ENCODE data around the gene PPM1B.
"Not testable (repeated sequence)": the region's sequence is repeated elsewhere in the genome, so short reads cannot be mapped to it uniquely, and the experiment has no call there.

PPM1B gene

GRCh38 chr2:44233450-44234128 is 64.9 kb downstream of the PPM1B start:
- Histone ChIP-seq H3K27me3 (ENCODE audit: insufficient read depth, low read length) (no peaks in the 10 kb centered on the region), H3K4me1 (ENCODE audit: insufficient read depth, low read length) (peaks cover 34% of the 10 kb centered on the region), H3K27ac (ENCODE audit: low read length) (peak overlapping the region; percentile 30), H3K9ac (ENCODE audit: low read depth, low read length) (no peak overlapping the region), H3K4me3 (ENCODE audit: low read length) (no peak overlapping the region; the same call in 1 of the 2 replicates), H3K9me3 (ENCODE audit: insufficient read depth, low read depth, low read length) (no peaks in the 10 kb centered on the region), H3K36me3 (ENCODE audit: insufficient read depth, low read depth, low read length) (peaks cover 11% of the 10 kb centered on the region; the same call in 1 of the 2 replicates)

GRCh38 chr2:44237221-44237620 is 68.5 kb downstream of the PPM1B start:
- Histone ChIP-seq H3K27ac (ENCODE audit: low read length) (no peak overlapping the region), H3K9ac (ENCODE audit: low read depth, low read length) (no peak overlapping the region), H3K36me3 (ENCODE audit: insufficient read depth, low read depth, low read length) (peaks cover 4% of the 10 kb centered on the region; the same call in 1 of the 2 replicates), H3K4me3 (ENCODE audit: low read length) (no peak overlapping the region), H3K27me3 (ENCODE audit: insufficient read depth, low read length) (no peaks in the 10 kb centered on the region), H3K4me1 (ENCODE audit: insufficient read depth, low read length) (peaks cover 32% of the 10 kb centered on the region), H3K9me3 (ENCODE audit: insufficient read depth, low read depth, low read length) (no peaks in the 10 kb centered on the region)

DNA sequence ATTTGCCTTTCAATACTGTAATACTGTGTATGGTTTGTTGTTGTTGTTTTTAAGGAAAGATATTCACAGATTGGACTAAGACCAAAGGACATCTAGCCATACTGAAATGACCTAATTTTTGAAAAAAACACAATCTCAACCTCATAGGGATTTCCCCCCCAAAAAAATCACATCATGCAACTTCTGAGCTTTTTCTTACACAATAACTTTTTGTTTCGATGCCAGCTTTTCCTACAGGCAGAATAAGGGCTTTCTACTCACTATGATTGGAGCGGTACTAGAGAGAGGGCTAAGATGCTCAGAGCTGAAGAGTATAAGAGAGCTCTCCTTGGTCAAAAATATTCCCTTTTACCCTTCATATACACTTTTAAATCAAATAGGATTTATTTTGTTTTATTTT is 74.2 kb downstream of the PPM1B start:
- peaks cover 23% of the 10 kb centered on the region for H3K4me1 ChIP-seq (ENCODE audit: insufficient read depth, low read length)
- H3K27me3 ChIP-seq (ENCODE audit: insufficient read depth, low read length): no peaks in the 10 kb centered on the region
- H3K27ac ChIP-seq (ENCODE audit: low read length): no peak overlapping the region
- no peaks in the 10 kb centered on the region for H3K36me3 ChIP-seq (ENCODE audit: insufficient read depth, low read depth, low read length)
- H3K4me3 ChIP-seq (ENCODE audit: low read length): no peak overlapping the region
- no peak overlapping the region for H3K9ac ChIP-seq (ENCODE audit: low read depth, low read length)
- no peaks in the 10 kb centered on the region for H3K9me3 ChIP-seq (ENCODE audit: insufficient read depth, low read depth, low read length)

DNA sequence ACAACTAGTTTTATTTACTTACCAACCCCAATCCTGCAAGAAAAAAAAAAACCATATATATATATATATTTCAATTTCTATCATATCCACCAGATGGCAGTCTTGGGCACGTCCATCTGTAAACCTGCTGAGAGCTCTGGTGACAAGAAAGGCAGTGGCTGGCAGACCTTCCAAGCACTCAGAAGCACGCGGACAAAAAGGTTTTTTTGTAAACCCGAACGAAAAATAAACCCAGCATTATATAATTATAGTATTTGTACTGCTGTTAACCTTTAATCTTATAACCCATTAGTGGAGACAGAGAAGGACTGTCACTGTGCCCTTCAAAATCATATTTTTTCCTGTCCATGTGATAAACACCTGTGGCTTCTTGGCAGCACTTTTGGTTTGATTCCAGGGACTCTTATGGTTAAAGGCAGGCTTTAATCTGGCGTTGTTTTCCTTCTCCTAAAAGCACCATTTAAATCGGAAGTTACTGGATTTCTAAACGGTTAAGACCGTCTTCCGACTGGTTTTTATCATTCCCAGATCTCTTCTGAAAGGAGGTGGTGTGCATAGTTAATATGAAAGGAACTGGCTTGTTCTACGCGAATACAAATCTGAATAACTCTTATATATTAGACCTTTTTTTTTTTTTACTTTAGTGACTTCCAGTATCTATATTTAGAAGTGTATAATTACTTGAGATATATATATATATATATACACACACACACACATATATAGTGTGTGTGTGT is 75.6 kb downstream of the PPM1B start:
- Histone ChIP-seq H3K9me3 (ENCODE audit: insufficient read depth, low read depth, low read length) (no peaks in the 10 kb centered on the region), H3K27ac (ENCODE audit: low read length) (no peak overlapping the region), H3K4me3 (ENCODE audit: low read length) (no peak overlapping the region), H3K9ac (ENCODE audit: low read depth, low read length) (no peak overlapping the region), H3K36me3 (ENCODE audit: insufficient read depth, low read depth, low read length) (no peaks in the 10 kb centered on the region), H3K27me3 (ENCODE audit: insufficient read depth, low read length) (no peaks in the 10 kb centered on the region), H3K4me1 (ENCODE audit: insufficient read depth, low read length) (peaks cover 23% of the 10 kb centered on the region)

- Histone ChIP-seq H3K27ac (ENCODE audit: low read length) (no peak overlapping the region), H3K36me3 (ENCODE audit: insufficient read depth, low read depth, low read length) (no peaks in the 10 kb centered on the region), H3K27me3 (ENCODE audit: insufficient read depth, low read length) (no peaks in the 10 kb centered on the region), H3K9ac (ENCODE audit: low read depth, low read length) (no peak overlapping the region), H3K9me3 (ENCODE audit: insufficient read depth, low read depth, low read length) (no peaks in the 10 kb centered on the region), H3K4me1 (ENCODE audit: insufficient read depth, low read length) (peaks cover 23% of the 10 kb centered on the region), H3K4me3 (ENCODE audit: low read length) (no peak overlapping the region)
These were observed 76.6 kb downstream of the PPM1B start for GRCh38 chr2:44245083-44245861.

DNA sequence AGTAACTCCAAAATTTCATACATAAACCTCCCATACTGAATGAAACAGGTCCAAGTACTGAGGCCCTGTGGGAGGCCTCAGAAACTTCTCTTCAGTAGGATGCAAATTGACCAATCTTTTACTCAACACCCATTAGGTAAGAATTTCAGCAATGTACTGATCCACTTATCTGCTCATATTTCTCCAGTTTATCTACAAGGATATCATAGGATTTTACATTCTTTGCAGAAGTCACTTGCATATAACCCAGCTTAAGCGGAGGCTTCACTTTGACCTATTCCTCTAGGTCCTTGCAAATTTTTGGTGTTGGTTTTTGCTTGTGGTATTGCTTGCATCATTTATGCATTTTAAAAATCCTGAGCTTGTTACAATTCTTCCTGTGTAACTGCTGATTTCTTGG is 77.8 kb downstream of the PPM1B start:
- Histone ChIP-seq H3K27me3 (ENCODE audit: insufficient read depth, low read length) (no peaks in the 10 kb centered on the region), H3K36me3 (ENCODE audit: insufficient read depth, low read depth, low read length) (no peaks in the 10 kb centered on the region), H3K4me3 (ENCODE audit: low read length) (no peak overlapping the region), H3K9me3 (ENCODE audit: insufficient read depth, low read depth, low read length) (no peaks in the 10 kb centered on the region), H3K4me1 (ENCODE audit: insufficient read depth, low read length) (peaks cover 23% of the 10 kb centered on the region), H3K9ac (ENCODE audit: low read depth, low read length) (no peak overlapping the region), H3K27ac (ENCODE audit: low read length) (no peak overlapping the region)

DNA sequence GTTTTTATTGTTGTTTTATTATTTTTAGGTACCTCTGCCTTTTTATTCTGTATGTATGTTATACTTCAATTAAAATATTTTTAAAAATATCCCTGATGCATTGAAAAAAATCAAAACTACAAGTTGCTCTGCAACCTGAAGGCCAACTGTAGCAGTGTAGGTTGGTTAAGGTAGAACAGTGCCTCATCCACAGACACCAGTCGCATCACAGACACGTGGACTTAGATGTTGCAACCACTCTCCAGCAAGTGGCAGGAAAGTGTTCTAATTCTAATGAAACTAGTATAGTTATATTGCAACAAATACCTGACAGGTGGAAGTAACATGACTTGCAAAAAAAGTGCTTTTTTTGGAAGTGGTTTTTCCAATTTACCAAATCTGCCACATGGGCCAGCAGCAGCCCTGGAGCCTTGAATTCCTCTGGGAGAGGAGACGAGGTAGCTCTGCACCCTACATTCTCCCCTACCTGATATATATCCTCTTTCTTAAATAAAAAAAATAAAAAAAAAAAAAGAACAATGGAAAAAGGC is 78.2 kb downstream of the PPM1B start:
- no peak overlapping the region for H3K9ac ChIP-seq (ENCODE audit: low read depth, low read length)
- H3K9me3 ChIP-seq (ENCODE audit: insufficient read depth, low read depth, low read length): no peaks in the 10 kb centered on the region
- no peak overlapping the region for H3K4me3 ChIP-seq (ENCODE audit: low read length)
- no peaks in the 10 kb centered on the region for H3K27me3 ChIP-seq (ENCODE audit: insufficient read depth, low read length)
- no peaks in the 10 kb centered on the region for H3K36me3 ChIP-seq (ENCODE audit: insufficient read depth, low read depth, low read length)
- H3K4me1 ChIP-seq (ENCODE audit: insufficient read depth, low read length): peaks cover 23% of the 10 kb centered on the region
- no peak overlapping the region for H3K27ac ChIP-seq (ENCODE audit: low read length)

- Histone ChIP-seq H3K4me1 (ENCODE audit: insufficient read depth, low read length) (peaks cover 23% of the 10 kb centered on the region), H3K4me3 (ENCODE audit: low read length) (no peak overlapping the region), H3K9ac (ENCODE audit: low read depth, low read length) (no peak overlapping the region), H3K27me3 (ENCODE audit: insufficient read depth, low read length) (no peaks in the 10 kb centered on the region), H3K27ac (ENCODE audit: low read length) (no peak overlapping the region), H3K36me3 (ENCODE audit: insufficient read depth, low read depth, low read length) (no peaks in the 10 kb centered on the region), H3K9me3 (ENCODE audit: insufficient read depth, low read depth, low read length) (no peaks in the 10 kb centered on the region)
These were observed 79.2 kb downstream of the PPM1B start for GRCh38 chr2:44247924-44248323.

GRCh38 chr2:44249269-44249668 is 80.6 kb downstream of the PPM1B start:
- H3K9ac ChIP-seq (ENCODE audit: low read depth, low read length); H3K27ac ChIP-seq (ENCODE audit: low read length); H3K9me3 ChIP-seq (ENCODE audit: insufficient read depth, low read depth, low read length); H3K36me3 ChIP-seq (ENCODE audit: insufficient read depth, low read depth, low read length); H3K27me3 ChIP-seq (ENCODE audit: insufficient read depth, low read length); H3K4me3 ChIP-seq (ENCODE audit: low read length): not testable (repeated sequence)
- H3K4me1 ChIP-seq (ENCODE audit: insufficient read depth, low read length): peaks cover 22% of the 10 kb centered on the region

GRCh38 chr2:44250376-44250775 is 81.7 kb downstream of the PPM1B start:
- H3K4me3 ChIP-seq (ENCODE audit: low read length): no peak overlapping the region
- H3K36me3 ChIP-seq (ENCODE audit: insufficient read depth, low read depth, low read length): no peaks in the 10 kb centered on the region
- peaks cover 13% of the 10 kb centered on the region for H3K4me1 ChIP-seq (ENCODE audit: insufficient read depth, low read length)
- no peak overlapping the region for H3K9ac ChIP-seq (ENCODE audit: low read depth, low read length)
- H3K27me3 ChIP-seq (ENCODE audit: insufficient read depth, low read length): no peaks in the 10 kb centered on the region
- no peaks in the 10 kb centered on the region for H3K9me3 ChIP-seq (ENCODE audit: insufficient read depth, low read depth, low read length)
- H3K27ac ChIP-seq (ENCODE audit: low read length): no peak overlapping the region

GRCh38 chr2:44254023-44254422 is 85.3 kb downstream of the PPM1B start:
- no peak overlapping the region for H3K9ac ChIP-seq (ENCODE audit: low read depth, low read length)
- no peaks in the 10 kb centered on the region for H3K4me1 ChIP-seq (ENCODE audit: insufficient read depth, low read length)
- no peaks in the 10 kb centered on the region for H3K36me3 ChIP-seq (ENCODE audit: insufficient read depth, low read depth, low read length)
- no peaks in the 10 kb centered on the region for H3K9me3 ChIP-seq (ENCODE audit: insufficient read depth, low read depth, low read length)
- no peak overlapping the region for H3K4me3 ChIP-seq (ENCODE audit: low read length)
- no peaks in the 10 kb centered on the region for H3K27me3 ChIP-seq (ENCODE audit: insufficient read depth, low read length)
- H3K27ac ChIP-seq (ENCODE audit: low read length): no peak overlapping the region

Measured in iPS-20b (cell line).